HK-2 (cell line): Measurements from ENCODE around the gene MPV17L2.

Source experiments
- DNase-seq: peaks from one replicate; pipeline ENCODE4 v3.0.0-alpha.2; 2018; ENCODE audit not compliant: unreplicated experiment

MPV17L2 gene

GRCh38 chr19:18234194-18234593, 41.2 kb downstream of the MPV17L2 start:
- DNase-seq, result no peak

DNA sequence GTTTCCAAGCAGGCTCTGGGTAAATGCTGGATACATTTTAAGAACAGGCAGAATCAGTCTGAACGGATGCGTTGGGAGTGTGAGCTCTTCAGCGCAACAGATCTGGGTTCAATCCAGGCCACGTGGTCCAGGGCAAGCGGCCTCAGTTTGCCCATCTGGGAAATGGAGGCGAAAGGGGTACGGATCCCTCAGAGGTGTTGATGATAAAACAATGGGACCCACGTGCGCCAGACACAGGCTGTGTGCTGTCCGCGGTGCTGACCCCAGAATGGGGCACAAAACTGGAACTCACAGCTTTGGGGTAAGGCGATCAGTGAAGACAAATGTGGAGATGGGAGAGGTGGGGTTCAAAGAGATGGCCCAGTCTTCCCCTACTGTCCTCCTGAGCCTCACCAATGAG, 46.3 kb downstream of the MPV17L2 start:
- no peak for DNase-seq

DNA sequence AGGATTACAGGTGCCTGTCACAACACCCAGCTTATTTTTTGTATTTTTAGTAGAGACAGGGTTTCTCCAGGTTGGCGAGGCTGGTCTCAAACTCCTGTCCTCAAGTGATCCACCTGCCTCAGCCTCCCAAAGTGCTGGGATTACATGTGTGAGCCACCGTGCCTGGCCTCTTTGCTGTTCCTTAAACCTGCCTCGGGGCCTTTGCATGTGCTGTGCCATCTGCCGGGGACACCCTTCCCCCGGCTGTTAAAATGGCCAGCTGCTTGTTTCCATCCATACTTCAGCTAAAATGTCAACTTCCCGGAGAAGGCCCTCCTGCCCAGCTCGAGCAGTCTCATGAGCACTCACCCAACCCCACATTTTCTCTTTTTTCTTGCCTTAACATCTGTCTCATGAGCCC, 52.3 kb downstream of the MPV17L2 start:
- no peak for DNase-seq
